GM23338 (cell line): ENCODE data around the gene CD109. TPM values are rescaled to one million over a fixed set of nuclear protein-coding genes. Genes with fewer than 3 reads are reported as not detected.
A peak's percentile ranks its signal among the peaks of the same experiment; 100 is the strongest.

Experiments
- ATAC-seq: fragments of 200-7000 bp; cut with Tn5 transposase; 3 replicates; pipeline ENCODE4 v1.9.1; 2020
- DNase-seq: peaks from one replicate; pipeline ENCODE4 v3.0.0-alpha.2; 2015; ENCODE audit warnings: low spot score
- H2AFZ ChIP-seq: fragments of 200-600 bp; sonication (generic); 2 replicates; pipeline ENCODE4 v1.8.0; 2016; ENCODE audit warnings: antibody characterized with exemption, mild to moderate bottlenecking, moderate library complexity
- H3F3A ChIP-seq: fragments of 200-600 bp; sonication (generic); replicated peaks from 2 replicates; pipeline ENCODE4 v1.8.0; 2017; ENCODE audit warnings: antibody characterized with exemption, mixed run types, low read depth
- H3K27ac ChIP-seq: fragments of 200-600 bp; sonication (generic); 2 replicates; pipeline ENCODE4 v1.6.1; 2016; ENCODE audit warnings: low read depth
- H3K27me3 ChIP-seq: fragments of 200-600 bp; sonication (generic); 2 replicates; pipeline ENCODE4 v1.8.0; 2016; ENCODE audit warnings: mild to moderate bottlenecking, mixed run types, moderate library complexity; ENCODE audit not compliant: insufficient read depth
- H3K36me3 ChIP-seq: fragments of 200-600 bp; sonication (generic); 2 replicates; pipeline ENCODE4 v1.8.0; 2016; ENCODE audit warnings: mild to moderate bottlenecking; ENCODE audit not compliant: insufficient read depth
- H3K4me1 ChIP-seq: fragments of 200-600 bp; sonication (generic); 2 replicates; pipeline ENCODE4 v1.8.0; 2016; ENCODE audit warnings: mild to moderate bottlenecking, moderate library complexity; ENCODE audit not compliant: insufficient read depth
- H3K4me2 ChIP-seq: fragments of 200-600 bp; sonication (generic); 2 replicates; pipeline ENCODE4 v1.7.1; 2017; ENCODE audit warnings: mixed run types
- H3K4me3 ChIP-seq: fragments of 200-600 bp; sonication (generic); 2 replicates; pipeline ENCODE4 v1.6.1; 2016; ENCODE audit warnings: mixed run types
- H3K79me2 ChIP-seq: fragments of 200-600 bp; sonication (generic); replicated peaks from 2 replicates; pipeline ENCODE4 v1.8.0; 2017; ENCODE audit warnings: mild to moderate bottlenecking; ENCODE audit not compliant: insufficient read depth
- H3K9me2 ChIP-seq: fragments of 200-600 bp; sonication (generic); 2 replicates; pipeline ENCODE4 v1.8.0; 2017; ENCODE audit not compliant: insufficient read depth
- H4K20me1 ChIP-seq: fragments of 200-600 bp; sonication (generic); replicated peaks from 2 replicates; pipeline ENCODE4 v1.8.0; 2017; ENCODE audit warnings: mild to moderate bottlenecking; ENCODE audit not compliant: insufficient read depth
- H3K27ac Mint-ChIP-seq: 2 replicates; pipeline ENCODE4 v1.8.0; 2020; ENCODE audit warnings: inconsistent platforms, mild to moderate bottlenecking, moderate library complexity, mixed read lengths
- H3K27me3 Mint-ChIP-seq: 3 replicates; pipeline ENCODE4 v1.8.0; 2022; ENCODE audit warnings: low read depth, mild to moderate bottlenecking, moderate library complexity, mixed read lengths, inconsistent platforms; ENCODE audit not compliant: insufficient read depth, poor library complexity
- H3K36me3 Mint-ChIP-seq: 3 replicates; pipeline ENCODE4 v1.8.0; 2021; ENCODE audit warnings: low read depth, mild to moderate bottlenecking, inconsistent platforms, moderate library complexity, mixed read lengths
- H3K4me1 Mint-ChIP-seq: 3 replicates; pipeline ENCODE4 v1.8.0; 2020; ENCODE audit warnings: mild to moderate bottlenecking, inconsistent platforms, mixed read lengths
- H3K4me3 Mint-ChIP-seq: 3 replicates; pipeline ENCODE4 v1.8.0; 2021; ENCODE audit warnings: moderate library complexity, mild to moderate bottlenecking, inconsistent platforms, mixed read lengths
- H3K9me3 Mint-ChIP-seq: 3 replicates; pipeline ENCODE4 v1.8.0; 2020; ENCODE audit warnings: moderate library complexity, mild to moderate bottlenecking, inconsistent platforms, mixed read lengths
- ETS1 ChIP-seq: IDR thresholded peaks from 2 replicates; pipeline ENCODE4 v1.6.1; 2016; ENCODE audit warnings: antibody characterized with exemption
- EZH2phosphoT487 ChIP-seq: fragments of 200-600 bp; sonication (generic); IDR thresholded peaks from one replicate; pipeline ENCODE4 v1.8.1; 2018; ENCODE audit warnings: antibody characterized with exemption; ENCODE audit not compliant: unreplicated experiment
- JUNB ChIP-seq: IDR thresholded peaks from one replicate; pipeline ENCODE4 v1.6.1; 2016; ENCODE audit warnings: antibody characterized with exemption; ENCODE audit not compliant: unreplicated experiment
- ZNF331 ChIP-seq: fragments of 250-450 bp; sonication (Bioruptor Pico); IDR thresholded peaks from 2 replicates; pipeline ENCODE4 v1.5.0; 2020; ENCODE audit warnings: low read depth, mild to moderate bottlenecking, moderate library complexity
- polyA plus RNA-seq: library from polyadenylated mRNA; unstranded; fragments of >200 nt; fragmentation: Nextera tagmentation; extraction: Ambion mirVana; gene quantifications from 2 replicates; pipeline ENCODE4 v1.2.1, GENCODE V29; 2016
- total RNA-seq: library from RNA; depleted of rRNA; stranded (reverse); fragments of >200 nt; shearing (Covaris generic); gene quantifications from 2 replicates; pipeline ENCODE4 v1.2.3, GENCODE V29; 2014
- TF ChIP-seq, protein P1 (sequence below): fragments of 250-450 bp; sonication (Bioruptor Pico); IDR thresholded peaks from 2 replicates; pipeline ENCODE4 v1.5.0; 2020; ENCODE audit warnings: mild to moderate bottlenecking, moderate library complexity

The CD109 gene
- total and polyA plus RNA-seq, 2 experiments from 2014 or later: 1.1 to 5.3 TPM

- TF ChIP-seq, protein P1, sequence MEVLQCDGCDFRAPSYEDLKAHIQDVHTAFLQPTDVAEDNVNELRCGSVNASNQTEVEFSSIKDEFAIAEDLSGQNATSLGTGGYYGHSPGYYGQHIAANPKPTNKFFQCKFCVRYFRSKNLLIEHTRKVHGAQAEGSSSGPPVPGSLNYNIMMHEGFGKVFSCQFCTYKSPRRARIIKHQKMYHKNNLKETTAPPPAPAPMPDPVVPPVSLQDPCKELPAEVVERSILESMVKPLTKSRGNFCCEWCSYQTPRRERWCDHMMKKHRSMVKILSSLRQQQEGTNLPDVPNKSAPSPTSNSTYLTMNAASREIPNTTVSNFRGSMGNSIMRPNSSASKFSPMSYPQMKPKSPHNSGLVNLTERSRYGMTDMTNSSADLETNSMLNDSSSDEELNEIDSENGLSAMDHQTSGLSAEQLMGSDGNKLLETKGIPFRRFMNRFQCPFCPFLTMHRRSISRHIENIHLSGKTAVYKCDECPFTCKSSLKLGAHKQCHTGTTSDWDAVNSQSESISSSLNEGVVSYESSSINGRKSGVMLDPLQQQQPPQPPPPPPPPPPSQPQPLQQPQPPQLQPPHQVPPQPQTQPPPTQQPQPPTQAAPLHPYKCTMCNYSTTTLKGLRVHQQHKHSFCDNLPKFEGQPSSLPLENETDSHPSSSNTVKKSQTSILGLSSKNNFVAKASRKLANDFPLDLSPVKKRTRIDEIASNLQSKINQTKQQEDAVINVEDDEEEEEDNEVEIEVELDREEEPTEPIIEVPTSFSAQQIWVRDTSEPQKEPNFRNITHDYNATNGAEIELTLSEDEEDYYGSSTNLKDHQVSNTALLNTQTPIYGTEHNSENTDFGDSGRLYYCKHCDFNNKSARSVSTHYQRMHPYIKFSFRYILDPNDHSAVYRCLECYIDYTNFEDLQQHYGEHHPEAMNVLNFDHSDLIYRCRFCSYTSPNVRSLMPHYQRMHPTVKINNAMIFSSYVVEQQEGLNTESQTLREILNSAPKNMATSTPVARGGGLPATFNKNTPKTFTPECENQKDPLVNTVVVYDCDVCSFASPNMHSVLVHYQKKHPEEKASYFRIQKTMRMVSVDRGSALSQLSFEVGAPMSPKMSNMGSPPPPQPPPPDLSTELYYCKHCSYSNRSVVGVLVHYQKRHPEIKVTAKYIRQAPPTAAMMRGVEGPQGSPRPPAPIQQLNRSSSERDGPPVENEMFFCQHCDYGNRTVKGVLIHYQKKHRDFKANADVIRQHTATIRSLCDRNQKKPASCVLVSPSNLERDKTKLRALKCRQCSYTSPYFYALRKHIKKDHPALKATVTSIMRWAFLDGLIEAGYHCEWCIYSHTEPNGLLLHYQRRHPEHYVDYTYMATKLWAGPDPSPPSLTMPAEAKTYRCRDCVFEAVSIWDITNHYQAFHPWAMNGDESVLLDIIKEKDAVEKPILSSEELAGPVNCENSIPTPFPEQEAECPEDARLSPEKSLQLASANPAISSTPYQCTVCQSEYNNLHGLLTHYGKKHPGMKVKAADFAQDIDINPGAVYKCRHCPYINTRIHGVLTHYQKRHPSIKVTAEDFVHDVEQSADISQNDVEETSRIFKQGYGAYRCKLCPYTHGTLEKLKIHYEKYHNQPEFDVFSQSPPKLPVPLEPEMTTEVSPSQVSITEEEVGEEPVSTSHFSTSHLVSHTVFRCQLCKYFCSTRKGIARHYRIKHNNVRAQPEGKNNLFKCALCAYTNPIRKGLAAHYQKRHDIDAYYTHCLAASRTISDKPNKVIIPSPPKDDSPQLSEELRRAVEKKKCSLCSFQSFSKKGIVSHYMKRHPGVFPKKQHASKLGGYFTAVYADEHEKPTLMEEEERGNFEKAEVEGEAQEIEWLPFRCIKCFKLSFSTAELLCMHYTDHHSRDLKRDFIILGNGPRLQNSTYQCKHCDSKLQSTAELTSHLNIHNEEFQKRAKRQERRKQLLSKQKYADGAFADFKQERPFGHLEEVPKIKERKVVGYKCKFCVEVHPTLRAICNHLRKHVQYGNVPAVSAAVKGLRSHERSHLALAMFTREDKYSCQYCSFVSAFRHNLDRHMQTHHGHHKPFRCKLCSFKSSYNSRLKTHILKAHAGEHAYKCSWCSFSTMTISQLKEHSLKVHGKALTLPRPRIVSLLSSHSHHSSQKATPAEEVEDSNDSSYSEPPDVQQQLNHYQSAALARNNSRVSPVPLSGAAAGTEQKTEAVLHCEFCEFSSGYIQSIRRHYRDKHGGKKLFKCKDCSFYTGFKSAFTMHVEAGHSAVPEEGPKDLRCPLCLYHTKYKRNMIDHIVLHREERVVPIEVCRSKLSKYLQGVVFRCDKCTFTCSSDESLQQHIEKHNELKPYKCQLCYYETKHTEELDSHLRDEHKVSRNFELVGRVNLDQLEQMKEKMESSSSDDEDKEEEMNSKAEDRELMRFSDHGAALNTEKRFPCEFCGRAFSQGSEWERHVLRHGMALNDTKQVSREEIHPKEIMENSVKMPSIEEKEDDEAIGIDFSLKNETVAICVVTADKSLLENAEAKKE (CRISPR knock-in tag): no peak
- no peak for TF ChIP-seq JUNB
- TF ChIP-seq ETS1: peak; percentile 57; the same call in 1 of the 2 replicates
- no peak for TF ChIP-seq EZH2phosphoT487
Observed at GRCh38 chr6:73653571-73654424, 42.2 kb upstream of the CD109 start, which contains the start of gene SLC17A5 (continued).

GRCh38 chr6:73655341-73655917, 40.6 kb upstream of the CD109 start:
- Histone ChIP-seq H3K4me1 (peaks cover 15% of the 10 kb centered on the region), H2AFZ (no peak overlapping the region), H3F3A (peaks cover 4% of the 10 kb centered on the region), H3K27me3 (no peaks in the 10 kb centered on the region), H3K4me3 (no peak overlapping the region), H3K36me3 (no peaks in the 10 kb centered on the region), H3K4me2 (peak overlapping the region; percentile 79), H3K79me2 (no peaks in the 10 kb centered on the region), H3K27ac (no peak overlapping the region), H4K20me1 (no peaks in the 10 kb centered on the region), H3K9me2 (no peaks in the 10 kb centered on the region)
- ATAC-seq: no peak
- H3K4me3 Mint-ChIP-seq: peak overlapping the region; percentile 92
- peaks cover 4% of the 10 kb centered on the region; the same call in 1 of the 3 replicates for H3K9me3 Mint-ChIP-seq
- peaks cover 13% of the 10 kb centered on the region for H3K36me3 Mint-ChIP-seq
- H3K27ac Mint-ChIP-seq: no peak overlapping the region
- no peak for DNase-seq
- H3K27me3 Mint-ChIP-seq: peaks cover 6% of the 10 kb centered on the region
- H3K4me1 Mint-ChIP-seq: peaks cover 20% of the 10 kb centered on the region
- TF ChIP-seq ZNF331 (CRISPR knock-in tag): no peak
- TF ChIP-seq EZH2phosphoT487: no peak
- TF ChIP-seq, protein P1 (CRISPR knock-in tag): no peak
- no peak for TF ChIP-seq JUNB
